ENCODE data around the gene PPP4C. TPM values are rescaled to one million over a fixed set of nuclear protein-coding genes. Genes with fewer than 3 reads are reported as not detected.

Gene PPP4C
- total RNA-seq, 1 experiment from 2014 or later = 116 TPM

GRCh38 chr16:30127993-30128392 is 52.2 kb downstream of the PPP4C start:
- no TSS peak for BruUV-seq (replicated peaks)

DNA sequence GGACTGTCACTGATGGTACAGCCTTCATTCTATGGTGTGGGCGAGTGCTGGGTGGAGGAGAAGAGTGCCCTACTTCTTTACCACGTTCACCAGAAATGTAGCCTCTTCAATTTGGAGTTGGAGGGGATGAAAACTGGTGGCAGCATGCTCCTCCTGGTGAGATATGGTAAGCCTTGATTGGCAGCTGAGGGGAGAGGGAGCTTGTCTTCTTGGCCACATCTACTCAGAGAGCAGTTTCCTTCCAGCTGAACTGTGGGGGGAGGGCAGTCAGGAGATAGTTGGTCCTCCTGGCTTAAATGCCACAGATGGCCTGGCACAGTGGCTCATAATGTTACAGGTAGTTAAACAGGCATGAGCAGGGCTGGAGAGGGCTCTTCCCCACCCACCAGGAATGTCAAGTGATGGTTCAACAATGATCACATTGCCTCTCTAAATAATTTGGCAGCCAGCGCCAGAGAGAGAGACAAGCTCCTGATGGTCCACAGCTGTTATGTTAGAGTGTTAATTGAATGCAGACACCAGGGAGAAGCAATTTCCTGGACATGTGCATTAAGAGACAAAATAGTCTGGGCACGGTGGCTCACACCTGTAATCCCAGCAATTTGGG is 56.2 kb downstream of the PPP4C start:
- no peaks in the 10 kb centered on the region for H3K9me2 ChIP-seq (replicated peaks; ENCODE audit: low read length)
- intact Hi-C loops (cut with micrococcal nuclease) = no loop called here
- ATAC-seq (no peak), DNase-seq (no peak)
- H3K79me2 ChIP-seq (ENCODE audit: low read length) = no peaks in the 10 kb centered on the region
- H3K27me3 ChIP-seq (ENCODE audit: low read length) = no peaks in the 10 kb centered on the region
- H3K4me1 ChIP-seq (ENCODE audit: insufficient read depth, low read length) = no peaks in the 10 kb centered on the region
- no peaks in the 10 kb centered on the region for H3F3A ChIP-seq (ENCODE audit: low read length, unreplicated experiment)
- no peaks in the 10 kb centered on the region for H4K20me1 ChIP-seq (ENCODE audit: low read length)
- H3K9me3 ChIP-seq (ENCODE audit: low read length) = no peaks in the 10 kb centered on the region
- TF ChIP-seq EZH2phosphoT487 (IDR thresholded peaks at IDR 0.05; ENCODE audit: borderline replicate concordance, low read length) = no peak
- TF ChIP-seq, protein P1, sequence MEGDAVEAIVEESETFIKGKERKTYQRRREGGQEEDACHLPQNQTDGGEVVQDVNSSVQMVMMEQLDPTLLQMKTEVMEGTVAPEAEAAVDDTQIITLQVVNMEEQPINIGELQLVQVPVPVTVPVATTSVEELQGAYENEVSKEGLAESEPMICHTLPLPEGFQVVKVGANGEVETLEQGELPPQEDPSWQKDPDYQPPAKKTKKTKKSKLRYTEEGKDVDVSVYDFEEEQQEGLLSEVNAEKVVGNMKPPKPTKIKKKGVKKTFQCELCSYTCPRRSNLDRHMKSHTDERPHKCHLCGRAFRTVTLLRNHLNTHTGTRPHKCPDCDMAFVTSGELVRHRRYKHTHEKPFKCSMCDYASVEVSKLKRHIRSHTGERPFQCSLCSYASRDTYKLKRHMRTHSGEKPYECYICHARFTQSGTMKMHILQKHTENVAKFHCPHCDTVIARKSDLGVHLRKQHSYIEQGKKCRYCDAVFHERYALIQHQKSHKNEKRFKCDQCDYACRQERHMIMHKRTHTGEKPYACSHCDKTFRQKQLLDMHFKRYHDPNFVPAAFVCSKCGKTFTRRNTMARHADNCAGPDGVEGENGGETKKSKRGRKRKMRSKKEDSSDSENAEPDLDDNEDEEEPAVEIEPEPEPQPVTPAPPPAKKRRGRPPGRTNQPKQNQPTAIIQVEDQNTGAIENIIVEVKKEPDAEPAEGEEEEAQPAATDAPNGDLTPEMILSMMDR (conservative IDR thresholded peaks at IDR 0.05; ENCODE audit: low read depth, low read length) = no peak
- TF ChIP-seq EZH2 (IDR thresholded peaks at IDR 0.05; ENCODE audit: low read length, unreplicated experiment) = no peak
- POLR2A ChIA-PET (ENCODE audit: unreplicated experiment) = no interaction called here
- no peaks in the 10 kb centered on the region for H3K36me3 ChIP-seq (ENCODE audit: low read depth, low read length)
- H3K4me3 ChIP-seq (ENCODE audit: low read length) = no peak overlapping the region
- no peak overlapping the region for H3K9ac ChIP-seq (ENCODE audit: low read length)
- CTCF ChIA-PET = no interaction called here
- H3K4me2 ChIP-seq (ENCODE audit: low read length) = no peak overlapping the region
- no TSS peak for BruUV-seq (replicated peaks)
- H2AFZ ChIP-seq (ENCODE audit: low read length) = no peak overlapping the region
- H3K27ac ChIP-seq (ENCODE audit: low read length) = no peak overlapping the region

More at GRCh38 chr16:30127993-30128392, 52.2 kb downstream of the PPP4C start:
- H3K36me3 ChIP-seq (ENCODE audit: low read depth, low read length) = no peaks in the 10 kb centered on the region
- H3K27ac ChIP-seq (ENCODE audit: low read length) = no peak overlapping the region
- H3K9me3 ChIP-seq (ENCODE audit: low read length) = no peaks in the 10 kb centered on the region
- DNase-seq (no peak), ATAC-seq (no peak)
- peaks cover 10% of the 10 kb centered on the region for H3K4me1 ChIP-seq (ENCODE audit: insufficient read depth, low read length)
- no peak overlapping the region for H3K9ac ChIP-seq (ENCODE audit: low read length)
- H3K79me2 ChIP-seq (ENCODE audit: low read length) = no peaks in the 10 kb centered on the region
- no peaks in the 10 kb centered on the region for H3F3A ChIP-seq (ENCODE audit: low read length, unreplicated experiment)
- intact Hi-C loops (cut with micrococcal nuclease) = no loop called here
- H3K4me2 ChIP-seq (ENCODE audit: low read length) = no peak overlapping the region
- no peaks in the 10 kb centered on the region for H3K9me2 ChIP-seq (replicated peaks; ENCODE audit: low read length)
- POLR2A ChIA-PET (ENCODE audit: unreplicated experiment) = no interaction called here
- no peaks in the 10 kb centered on the region for H4K20me1 ChIP-seq (ENCODE audit: low read length)
- H3K27me3 ChIP-seq (ENCODE audit: low read length) = no peaks in the 10 kb centered on the region
- no peak overlapping the region for H2AFZ ChIP-seq (ENCODE audit: low read length)
- H3K4me3 ChIP-seq (ENCODE audit: low read length) = no peak overlapping the region
- CTCF ChIA-PET = no interaction called here
- TF ChIP-seq EZH2 (IDR thresholded peaks at IDR 0.05; ENCODE audit: low read length, unreplicated experiment) (no peak), EZH2phosphoT487 (IDR thresholded peaks at IDR 0.05; ENCODE audit: borderline replicate concordance, low read length) (no peak)
- TF ChIP-seq, protein P1 (conservative IDR thresholded peaks at IDR 0.05; ENCODE audit: low read depth, low read length) = no peak

DNA sequence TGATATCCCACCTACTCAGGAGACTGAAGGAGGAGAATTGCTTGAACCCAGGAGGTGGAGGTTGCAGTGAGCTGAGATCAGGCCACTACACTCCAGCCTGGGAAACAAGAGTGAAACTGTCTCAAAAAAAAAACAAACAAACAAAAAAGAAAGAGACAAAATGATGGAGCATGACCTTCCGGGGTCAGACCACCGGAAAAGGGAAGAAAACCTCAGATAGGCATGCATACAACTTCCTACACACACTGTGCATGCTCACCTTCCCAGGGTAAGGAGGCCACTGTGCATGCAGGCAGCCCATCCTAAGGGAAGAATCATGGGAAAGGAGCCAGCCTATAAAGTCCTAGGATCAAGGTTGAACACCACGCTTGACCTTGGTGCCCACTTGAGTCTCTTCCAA is 56.8 kb downstream of the PPP4C start:
- no peak overlapping the region for H3K27ac ChIP-seq (ENCODE audit: low read length)
- intact Hi-C loops (cut with micrococcal nuclease) = no loop called here
- no peak overlapping the region for H3K9ac ChIP-seq (ENCODE audit: low read length)
- no peaks in the 10 kb centered on the region for H3K9me3 ChIP-seq (ENCODE audit: low read length)
- H3K79me2 ChIP-seq (ENCODE audit: low read length) = no peaks in the 10 kb centered on the region
- no peaks in the 10 kb centered on the region for H3K27me3 ChIP-seq (ENCODE audit: low read length)
- no peak overlapping the region for H2AFZ ChIP-seq (ENCODE audit: low read length)
- H3K4me1 ChIP-seq (ENCODE audit: insufficient read depth, low read length) = no peaks in the 10 kb centered on the region
- no peak overlapping the region for H3K4me2 ChIP-seq (ENCODE audit: low read length)
- BruUV-seq (replicated peaks) = no TSS peak
- no peaks in the 10 kb centered on the region for H3K9me2 ChIP-seq (replicated peaks; ENCODE audit: low read length)
- TF ChIP-seq EZH2 (IDR thresholded peaks at IDR 0.05; ENCODE audit: low read length, unreplicated experiment) = no peak
- TF ChIP-seq EZH2phosphoT487 (IDR thresholded peaks at IDR 0.05; ENCODE audit: borderline replicate concordance, low read length) = no peak
- POLR2A ChIA-PET (ENCODE audit: unreplicated experiment) = no interaction called here
- DNase-seq (no peak), ATAC-seq (no peak)
- no peaks in the 10 kb centered on the region for H3F3A ChIP-seq (ENCODE audit: low read length, unreplicated experiment)
- H3K4me3 ChIP-seq (ENCODE audit: low read length) = no peak overlapping the region
- CTCF ChIA-PET = no interaction called here
- H3K36me3 ChIP-seq (ENCODE audit: low read depth, low read length) = no peaks in the 10 kb centered on the region
- H4K20me1 ChIP-seq (ENCODE audit: low read length) = no peaks in the 10 kb centered on the region

Other genes starting within 250 kb of the PPP4C start
- 60.5 and 86.2 TPM in 2 replicates for gene CDIPT, start 212.8 kb upstream of the PPP4C start, total RNA-seq (2014; rRNA removed)
- 23.7 and 25.3 TPM in 2 replicates for gene SEZ6L2, start 176.4 kb upstream of the PPP4C start, total RNA-seq (2014; rRNA removed)
- gene ASPHD1, start 175.5 kb upstream of the PPP4C start, total RNA-seq (2014; rRNA removed) = 2.0 and 3.9 TPM in 2 replicates
- gene KCTD13, start 149.8 kb upstream of the PPP4C start, total RNA-seq (2014; rRNA removed) = 8.2 and 30.2 TPM in 2 replicates
- 53.0 and 60.9 TPM in 2 replicates for gene TMEM219, start 113.9 kb upstream of the PPP4C start, total RNA-seq (2014; rRNA removed)
- gene TAOK2, start 102.1 kb upstream of the PPP4C start, total RNA-seq (2014; rRNA removed) = 34.1 and 47.4 TPM in 2 replicates
- gene HIRIP3, start 80.4 kb upstream of the PPP4C start, total RNA-seq (2014; rRNA removed) = 18.4 and 26.8 TPM in 2 replicates
- 60.6 and 70.3 TPM in 2 replicates for gene INO80E, start 79.8 kb upstream of the PPP4C start, total RNA-seq (2014; rRNA removed)
- 4.6 and 5.2 TPM in 2 replicates for gene DOC2A, start 65.0 kb upstream of the PPP4C start, total RNA-seq (2014; rRNA removed)
- gene C16orf92, start 52.8 kb upstream of the PPP4C start, total RNA-seq (2014; rRNA removed) = not detected in 2 replicates
- gene TLCD3B, start 44.7 kb upstream of the PPP4C start, total RNA-seq (2014; rRNA removed) = 0.29 and 0.47 TPM in 2 replicates
- gene ALDOA, start 10.2 kb upstream of the PPP4C start, total RNA-seq (2014; rRNA removed) = 1,859 and 2,048 TPM in 2 replicates
- gene TBX6, start 15.9 kb downstream of the PPP4C start, total RNA-seq (2014; rRNA removed) = 0.86 and 1.1 TPM in 2 replicates
- 5.1 and 7.7 TPM in 2 replicates for gene YPEL3, start 20.2 kb downstream of the PPP4C start, total RNA-seq (2014; rRNA removed)
- 2.2 and 3.4 TPM in 2 replicates for gene GDPD3, start 37.5 kb downstream of the PPP4C start, total RNA-seq (2014; rRNA removed)
- 31.4 and 34.4 TPM in 2 replicates for gene MAPK3, start 47.2 kb downstream of the PPP4C start, total RNA-seq (2014; rRNA removed)
- gene CORO1A, start 107.6 kb downstream of the PPP4C start, total RNA-seq (2014; rRNA removed) = 8.4 and 10.3 TPM in 2 replicates
- gene BOLA2B, start 117.7 kb downstream of the PPP4C start, total RNA-seq (2014; rRNA removed) = 143 and 162 TPM in 2 replicates
- gene SLX1A, start 117.9 kb downstream of the PPP4C start, total RNA-seq (2014; rRNA removed) = 83.4 and 91.9 TPM in 2 replicates
- 8.5 and 14.6 TPM in 2 replicates for gene SULT1A3, start 123.3 kb downstream of the PPP4C start, total RNA-seq (2014; rRNA removed)
- gene NPIPB13, start 172.5 kb downstream of the PPP4C start, total RNA-seq (2014; rRNA removed) = 0.29 and 4.3 TPM in 2 replicates